GM18505 (cell line): Measurements from ENCODE around the gene WDR70.
"Not testable (repeated sequence)": the region's sequence is repeated elsewhere in the genome, so short reads cannot be mapped to it uniquely, and the experiment has no call there.

ENCODE experiments used
- ATAC-seq: cut with Tn5 transposase; IDR thresholded peaks from one replicate; pipeline ENCODE4 v1.9.1; 2021; ENCODE audit not compliant: unreplicated experiment
- POLR2A ChIP-seq: IDR thresholded peaks from 4 replicates; pipeline ENCODE4 v1.6.1; 2011; ENCODE audit warnings: borderline replicate concordance; ENCODE audit not compliant: insufficient read depth, insufficient read length; ENCODE audit errors: extremely low read depth

Gene WDR70

DNA sequence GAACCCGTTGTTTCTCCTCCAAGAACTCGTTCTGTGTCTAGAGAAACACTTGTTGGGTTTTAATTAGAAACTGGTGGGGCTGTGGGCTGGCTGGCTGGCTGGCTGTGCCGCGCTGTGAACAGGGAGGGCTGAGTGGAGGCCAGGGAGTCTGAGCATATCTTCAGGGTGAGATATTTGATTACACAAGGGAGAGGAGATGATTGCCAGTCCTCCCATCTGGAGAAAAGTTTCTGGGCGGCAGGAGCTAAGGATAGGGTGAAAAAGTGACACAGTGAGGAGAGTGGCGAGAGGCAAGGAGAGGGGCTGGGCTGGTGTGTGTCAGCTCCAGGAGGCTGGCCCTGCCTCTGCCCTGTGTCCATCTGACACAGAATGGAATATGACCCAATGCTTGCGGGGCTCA is 397.7 kb downstream of the WDR70 start:
- TF ChIP-seq POLR2A: no peak
- ATAC-seq: no peak

DNA sequence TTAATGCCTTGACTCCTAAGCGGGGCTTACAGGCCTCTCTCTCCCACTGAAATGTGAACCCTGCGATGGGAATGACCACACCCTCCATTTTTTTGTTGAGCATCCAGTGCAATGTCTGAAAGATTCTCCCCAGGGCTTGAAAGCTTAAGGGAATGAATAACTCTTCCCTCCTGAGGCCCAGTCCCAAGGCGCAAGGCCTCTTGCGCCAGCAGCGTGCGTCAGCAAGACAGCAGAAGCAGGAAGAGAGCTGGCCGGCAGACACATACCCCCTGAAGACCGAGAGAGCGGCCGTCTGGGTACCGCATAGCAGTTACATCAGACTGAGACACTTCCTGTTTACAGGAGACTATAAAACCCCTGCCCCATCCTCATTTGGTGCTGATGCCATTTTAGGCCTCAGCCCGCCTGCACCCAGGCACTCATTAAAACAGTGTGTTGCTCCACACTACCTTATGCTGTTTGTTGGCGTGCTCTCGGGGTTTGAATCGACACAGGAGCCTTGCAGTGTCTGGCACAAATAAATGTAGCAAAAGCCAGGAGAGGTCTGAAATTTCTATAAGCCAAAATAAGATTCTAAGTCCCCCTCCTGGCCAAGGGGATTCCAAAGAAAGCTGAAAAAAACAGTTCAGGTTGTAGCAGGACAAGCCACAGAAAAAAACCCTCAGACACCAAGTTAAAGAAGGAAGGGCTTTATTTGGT is 398.5 kb downstream of the WDR70 start:
- no peak for TF ChIP-seq POLR2A
- ATAC-seq: no peak

DNA sequence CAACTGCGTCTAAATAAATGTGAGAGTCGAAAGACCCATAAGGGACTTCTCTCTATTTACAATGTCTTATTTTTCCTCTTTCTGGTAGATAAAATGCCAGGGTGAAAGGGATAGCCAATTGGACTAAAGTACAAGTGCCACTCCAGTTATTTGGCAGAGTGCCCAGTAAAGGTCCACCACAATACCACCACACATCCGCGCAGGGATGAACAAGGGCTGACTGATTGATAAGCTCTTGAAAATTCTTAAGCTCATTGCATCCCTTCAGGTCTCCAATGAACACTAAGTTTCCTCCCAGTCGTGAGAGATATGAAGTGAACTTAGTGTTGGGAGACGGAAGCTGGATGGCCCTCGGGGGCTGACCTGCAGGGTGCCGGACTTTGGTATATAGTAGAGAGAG is 402.3 kb downstream of the WDR70 start:
- not testable (repeated sequence) for ATAC-seq

DNA sequence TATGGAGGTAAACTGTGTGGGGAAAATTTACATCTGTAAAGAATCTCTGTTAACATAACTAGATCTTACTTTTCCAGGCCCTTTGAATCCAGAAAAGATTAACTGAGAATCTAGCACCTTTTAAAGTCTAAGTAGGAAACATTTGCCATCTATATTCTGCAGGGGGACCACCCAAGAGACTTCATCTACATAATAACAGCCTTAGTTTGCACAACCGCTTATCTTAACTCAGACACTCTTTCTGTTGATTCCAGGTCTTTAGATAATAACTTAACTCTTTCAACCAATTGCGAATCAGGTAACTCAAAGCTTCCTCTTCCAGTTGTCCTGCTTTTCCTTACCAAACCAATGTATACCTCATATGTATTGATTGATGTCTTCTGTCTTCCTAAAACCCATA is 407.3 kb downstream of the WDR70 start:
- TF ChIP-seq POLR2A: no peak
- ATAC-seq: no peak

DNA sequence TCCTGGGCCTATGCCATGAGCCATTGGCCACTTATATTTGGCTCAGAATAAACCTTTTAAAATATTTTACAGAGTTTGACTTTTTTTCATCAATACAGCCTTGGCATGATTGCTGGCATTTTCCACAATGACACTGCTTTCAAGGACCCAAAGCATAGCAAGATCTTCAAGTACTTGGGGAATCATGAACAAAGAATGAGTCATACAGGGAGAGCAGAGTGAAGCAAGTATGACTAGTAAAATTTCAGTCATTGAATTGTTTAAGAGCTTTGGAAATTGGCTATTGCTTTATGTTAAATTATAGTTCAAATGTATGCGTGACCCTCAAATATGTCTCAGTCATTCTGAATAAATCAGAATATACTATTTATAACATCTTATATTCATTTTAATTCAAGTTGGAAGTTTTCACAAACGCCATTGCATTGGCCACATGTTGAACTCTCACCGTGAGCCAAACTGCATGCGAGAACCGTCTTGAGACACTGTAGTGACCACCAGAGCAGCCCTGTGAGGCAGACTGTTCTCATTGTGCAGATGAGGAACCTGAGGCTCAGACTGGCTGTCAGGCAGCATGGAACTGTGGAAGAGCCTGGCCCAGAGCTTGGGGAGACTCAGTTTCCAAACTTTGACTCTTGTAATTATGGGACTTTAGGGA is 407.9 kb downstream of the WDR70 start:
- no peak for ATAC-seq
- no peak for TF ChIP-seq POLR2A

DNA sequence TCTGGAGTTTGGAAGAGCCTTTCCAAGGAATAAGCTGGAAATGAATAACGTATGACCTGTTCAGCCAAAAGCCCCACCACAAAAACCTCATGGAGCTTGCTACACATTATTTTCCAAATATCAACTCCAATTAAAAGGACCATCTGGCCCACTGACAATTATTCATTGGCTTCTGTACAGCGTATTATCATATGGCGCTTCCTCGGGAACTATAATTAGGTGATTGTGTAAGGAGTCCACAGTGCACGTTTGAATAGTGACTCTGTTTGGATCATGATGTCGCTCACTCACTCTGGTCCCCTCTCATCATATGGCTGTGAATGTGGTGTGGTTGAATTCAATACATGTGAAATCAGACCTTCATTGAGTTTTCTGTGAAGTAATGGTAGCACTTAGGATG is 408.6 kb downstream of the WDR70 start:
- no peak for TF ChIP-seq POLR2A

DNA sequence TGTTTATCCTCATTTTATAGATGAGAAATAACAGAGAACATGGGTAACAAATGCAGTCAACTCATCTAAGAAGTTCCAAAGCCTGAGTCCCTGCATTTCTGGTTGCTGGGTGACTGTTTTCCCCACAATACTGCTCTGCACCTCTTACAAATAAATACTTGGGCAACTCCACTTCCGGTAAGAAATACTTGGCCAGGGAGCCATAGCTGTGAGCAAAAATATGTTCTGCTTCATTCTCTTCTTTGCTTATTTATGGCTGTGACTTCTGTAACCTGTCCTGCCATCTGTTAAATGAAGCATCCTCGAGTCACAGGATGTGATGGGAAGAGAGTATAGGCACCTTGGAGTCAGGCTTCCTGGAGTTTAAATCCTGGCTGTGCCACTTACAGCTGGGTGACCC is 410.9 kb downstream of the WDR70 start:
- no peak for TF ChIP-seq POLR2A
- ATAC-seq: no peak

More for the DNA sequence above, 408.6 kb downstream of the WDR70 start:
- no peak for ATAC-seq

DNA sequence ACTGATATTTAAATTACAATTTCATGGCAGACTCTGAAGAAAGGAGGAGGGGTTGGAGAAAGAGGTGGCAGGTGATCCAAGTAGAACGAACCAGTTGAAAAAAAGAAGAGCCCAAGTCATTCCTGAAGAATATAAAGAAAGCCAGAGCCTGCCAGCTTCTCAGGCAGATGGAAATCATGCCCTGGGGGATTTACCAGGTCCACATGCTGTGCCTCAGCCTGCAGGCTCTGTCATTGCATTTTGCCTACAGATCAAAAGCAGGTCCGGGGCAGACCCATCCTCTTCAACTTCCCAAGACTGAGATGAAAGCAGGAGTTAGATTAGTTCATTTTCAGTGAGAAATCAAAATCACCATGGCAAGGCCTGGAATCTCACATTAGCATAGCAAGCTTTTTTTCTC is 412.2 kb downstream of the WDR70 start:
- TF ChIP-seq POLR2A: no peak

DNA sequence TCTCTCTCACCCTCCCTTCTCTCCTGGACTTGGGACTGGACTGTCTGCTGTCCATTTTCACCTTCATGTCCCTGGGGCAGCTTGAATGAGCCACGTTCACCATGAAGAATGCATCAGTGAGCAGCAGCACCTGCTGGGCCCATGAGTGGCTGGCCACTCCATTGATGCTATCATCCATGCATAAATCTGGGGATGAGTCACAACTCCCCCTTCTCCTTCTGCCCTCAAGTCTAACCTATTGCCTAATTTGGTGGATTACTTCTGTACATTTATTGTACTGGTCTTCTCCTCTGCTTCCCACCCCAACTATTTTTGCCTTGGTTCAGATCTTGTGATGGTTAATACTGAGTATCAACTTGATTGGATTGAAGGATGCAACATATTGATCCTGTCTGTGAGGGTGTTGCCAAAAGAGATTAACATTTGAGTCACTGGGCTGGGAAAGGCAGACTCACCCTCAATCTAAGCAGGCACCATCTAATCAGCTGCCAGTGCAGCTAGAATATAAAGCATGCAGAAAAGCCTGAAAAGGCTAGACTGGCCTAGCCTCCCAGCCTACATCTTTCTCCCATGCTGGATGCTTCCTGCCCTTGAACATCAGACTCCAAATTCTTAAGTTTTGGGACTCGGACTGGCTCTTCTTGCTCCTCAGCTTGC is 414.0 kb downstream of the WDR70 start:
- no peak for TF ChIP-seq POLR2A
- ATAC-seq: no peak

More for the DNA sequence above, 412.2 kb downstream of the WDR70 start:
- ATAC-seq: no peak

DNA sequence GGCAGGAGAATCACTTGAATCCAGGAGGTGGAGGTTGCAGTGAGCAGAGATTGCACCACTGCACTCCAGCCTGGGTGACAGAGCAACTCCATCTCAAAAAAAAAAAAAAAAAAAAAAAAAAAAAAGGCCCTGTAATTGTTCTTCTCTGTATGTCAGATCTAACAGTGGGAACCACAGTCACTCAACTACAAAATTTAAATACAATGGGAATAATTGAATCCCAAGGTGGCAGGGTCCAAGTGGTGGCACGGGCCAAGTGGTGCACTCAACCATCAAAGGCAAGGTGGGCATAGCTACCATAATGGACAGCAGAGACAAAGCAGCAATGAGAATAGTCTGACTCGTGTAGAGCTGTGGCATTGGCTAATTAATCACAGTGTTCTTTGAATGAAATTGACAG is 416.2 kb downstream of the WDR70 start:
- not testable (repeated sequence) for ATAC-seq

DNA sequence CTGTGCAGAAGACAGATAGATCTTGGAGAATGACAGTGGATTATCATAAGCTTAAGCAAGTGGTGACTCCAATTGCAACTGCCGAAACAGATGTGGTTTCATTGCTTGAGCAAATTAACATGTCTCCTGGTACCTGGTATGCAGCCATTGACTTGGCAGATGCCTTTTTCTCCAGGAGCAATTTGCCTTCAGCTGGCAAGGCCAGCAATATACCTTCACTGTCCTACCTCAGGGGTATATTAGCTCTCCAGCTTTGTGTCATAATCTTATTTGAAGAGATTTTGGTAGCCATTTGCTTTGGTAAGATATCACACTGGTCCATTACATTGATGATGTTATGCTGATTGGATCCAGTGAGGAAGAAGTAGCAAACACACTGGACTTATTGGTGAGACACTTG is 417.3 kb downstream of the WDR70 start:
- ATAC-seq: not testable (repeated sequence)

DNA sequence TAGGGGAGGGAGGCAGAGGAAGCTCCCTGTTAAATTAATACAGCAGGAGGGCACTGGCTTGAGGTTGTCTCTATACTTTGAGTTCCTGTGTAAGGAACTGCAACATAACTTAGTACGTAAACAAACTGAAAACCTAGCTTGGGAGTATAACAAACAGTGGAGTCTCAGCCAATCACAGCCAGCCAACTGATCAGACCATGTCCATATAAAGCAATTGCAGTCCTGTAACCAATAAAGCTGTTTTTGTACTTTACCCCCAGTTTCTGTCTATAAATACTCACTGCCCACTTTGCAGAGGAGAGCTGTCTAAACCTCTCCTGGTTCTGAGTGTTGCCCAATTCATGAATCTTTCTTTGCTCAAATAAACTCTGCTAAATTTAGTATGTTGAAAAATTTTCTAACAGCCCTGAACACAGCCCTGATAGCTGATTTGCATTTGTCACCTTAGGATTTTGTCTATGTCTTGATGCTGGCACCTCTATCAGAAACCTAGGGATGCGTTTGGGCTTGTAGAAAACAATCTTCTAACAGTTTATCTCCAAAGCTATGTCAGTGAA is 420.8 kb downstream of the WDR70 start:
- ATAC-seq: no peak
- no peak for TF ChIP-seq POLR2A

DNA sequence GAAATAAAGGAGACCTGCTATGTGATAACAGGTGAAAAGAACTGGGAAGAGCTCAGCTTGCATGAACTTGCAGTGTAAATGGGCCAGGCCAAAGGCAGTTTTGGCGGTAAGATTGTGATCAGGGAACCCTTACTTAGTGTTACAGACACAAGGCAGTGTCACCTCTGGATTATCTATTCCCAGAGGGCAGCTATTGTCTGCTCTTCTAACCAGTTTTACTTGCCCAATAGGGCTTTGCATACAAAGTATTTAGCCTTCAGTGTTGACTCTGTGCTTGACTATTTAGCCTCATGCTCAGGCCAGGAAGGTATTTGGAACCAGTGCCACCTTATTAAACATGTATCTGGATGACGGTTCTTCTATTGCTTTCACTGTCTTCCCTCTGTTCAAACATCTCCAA is 422.4 kb downstream of the WDR70 start:
- ATAC-seq: no peak
- no peak for TF ChIP-seq POLR2A
